ENCODE results near the gene BBX. TPM values are rescaled to one million over a fixed set of nuclear protein-coding genes. Genes with fewer than 3 reads are reported as not detected.
A peak's percentile ranks its signal among the peaks of the same experiment; 100 is the strongest.

The BBX gene
- total and polyA plus RNA-seq, 2 of the 4 experiments (the other 2 are of a cell fraction), result 13.6 to 107 TPM

GRCh38 chr3:107524841-107525643 lies 2.3 kb downstream of the BBX start:
- in situ Hi-C loops (cut with MboI; ENCODE audit: low sequenced_read_pairs), result no loop called here

More at GRCh38 chr3:107524841-107525643, 2.3 kb downstream of the BBX start:
- Histone ChIP-seq H2AFZ (replicated peaks; ENCODE audit: low read length, poor library complexity) (peak overlapping the region; percentile 97), H3K4me3 (ENCODE audit: insufficient read depth, low read depth, low read length) (peak overlapping the region; percentile 87), H3K4me2 (ENCODE audit: low read depth, low read length) (peak overlapping the region; percentile 90), H3K9me3 (ENCODE audit: control insufficient read depth, insufficient read depth, low read length) (no peaks in the 10 kb centered on the region), H3K56ac (ENCODE audit: extremely low read depth, insufficient read depth, low read length) (peak overlapping the region; percentile 71), H2BK120ac (ENCODE audit: low read depth, low read length) (peak overlapping the region; percentile 57), H4K8ac (ENCODE audit: low read depth in 2 of 2, low read length in 2 of 2) (peak overlapping the region; percentile 66 to 97), H4K91ac (ENCODE audit: insufficient read depth, low read depth, low read length) (peak overlapping the region; percentile 59), H2AK5ac (ENCODE audit: low read depth, low read length) (0 out of 2 replicates have a peak overlapping the region, but pooled peaks have one; percentile 39), H2AK9ac (replicated peaks; ENCODE audit: low read depth, low read length, poor library complexity) (peak overlapping the region; percentile 92), H3K9me1 (ENCODE audit: insufficient read depth, low read length) (no peaks in the 10 kb centered on the region), H2BK5ac (ENCODE audit: low read depth, low read length, poor library complexity, severe bottlenecking) (peak overlapping the region; percentile 69), H4K20me1 (ENCODE audit: insufficient read depth, low read length) (peaks cover 4% of the 10 kb centered on the region; the same call in 1 of the 2 replicates), H3K9ac (ENCODE audit: low read depth, low read length) (peak overlapping the region; percentile 84), H4K5ac (ENCODE audit: low read depth, low read length) (peak overlapping the region; percentile 68; the same call in 1 of the 2 replicates), H3K4ac (ENCODE audit: low read depth, low read length) (peak overlapping the region; percentile 66), H3K4me1 (ENCODE audit: control insufficient read depth, insufficient read depth, low read length) (no peaks in the 10 kb centered on the region), H3K36me3 (ENCODE audit: control insufficient read depth, insufficient read depth, low read length) (no peaks in the 10 kb centered on the region; the same call in 1 of the 2 replicates), H3K14ac (replicated peaks; ENCODE audit: low read depth, low read length) (peak overlapping the region; percentile 73), H3K23ac (ENCODE audit: low read depth, low read length) (peak overlapping the region; percentile 97), H3K79me1 (ENCODE audit: low read depth in 1 of 2, low read length in 2 of 2) (peaks cover 15 to 30% of the 10 kb centered on the region in 2 experiments), H2BK20ac (ENCODE audit: low read depth, low read length) (no peak overlapping the region), H2BK15ac (ENCODE audit: low read depth, low read length) (peak overlapping the region; percentile 60; the same call in 1 of the 3 replicates), H3K27me3 (ENCODE audit: control insufficient read depth, insufficient read depth, low read length) (no peaks in the 10 kb centered on the region), H3K18ac (ENCODE audit: low read depth, low read length) (peak overlapping the region; percentile 58), H3K27ac (ENCODE audit: insufficient read depth, low read length) (peak overlapping the region; percentile 91)
- ATAC-seq (ENCODE audit: low read depth) (peak; percentile 30), DNase-seq (peak; percentile 51)
- CTCF ChIA-PET, result no interaction called here
- TF ChIP-seq MAZ (IDR thresholded peaks at IDR 0.05; ENCODE audit: borderline replicate concordance, low read depth, low read length) (peak; percentile 4; the same call in 1 of the 2 replicates), POLR2A (IDR thresholded peaks at IDR 0.05; ENCODE audit: low read depth, low read length) (0 out of 2 replicates have a peak, but pooled peaks have one; percentile 32), NFE2L2 (IDR thresholded peaks at IDR 0.05; ENCODE audit: low read depth, low read length) (no peak), CEBPB (IDR thresholded peaks at IDR 0.05; ENCODE audit: low read depth, low read length) (no peak)
- 0% methylated on average over 18 of the region's 70 CpGs; no CpG with 5 or more reads in 1 of the 2 experiments for WGBS, 2 experiments (ENCODE audit: extremely low coverage in 2 of 2, insufficient read length in 1 of 2)
- dilution Hi-C loops (cut with HindIII; ENCODE audit: low sequenced_read_pairs, unreplicated experiment) (no loop called here), intact Hi-C loops (cut with micrococcal nuclease) (loop anchor here (1.0 kb wide), 2 partner anchors 96 to 284 kb away; no protein-coding TSS in a partner anchor)
- POLR2A ChIA-PET (ENCODE audit: unreplicated experiment), result interaction anchor here (0.8 kb wide), 1 partner anchor 132 kb away, joined by 3 read pairs; no protein-coding TSS in a partner anchor
- BruUV-seq (replicated peaks), result no TSS peak

Data from IMR-90 (cell line).